DOHH2 (cell line): ENCODE results near the gene LGR6.

Source experiments
- H3F3A ChIP-seq: fragments of 200-600 bp; sonication (generic), shearing (Covaris generic); 2 replicates; pipeline ENCODE4 v1.6.0; 2016; ENCODE audit warnings: antibody characterized with exemption, mild to moderate bottlenecking; ENCODE audit not compliant: control insufficient read depth, insufficient read depth
- H3K27ac ChIP-seq: fragments of 200-600 bp; sonication (generic); 2 replicates; pipeline ENCODE4 v1.5.1; 2014; ENCODE audit warnings: low read depth, mild to moderate bottlenecking, low read length, moderate library complexity
- H3K27me3 ChIP-seq: fragments of 200-600 bp; sonication (generic); 2 replicates; pipeline ENCODE4 v1.6.1; 2014; ENCODE audit warnings: mild to moderate bottlenecking, low read length, mixed read lengths; ENCODE audit not compliant: control insufficient read depth
- H3K36me3 ChIP-seq: fragments of 200-600 bp; sonication (generic); 2 replicates; pipeline ENCODE4 v1.6.1; 2014; ENCODE audit warnings: mild to moderate bottlenecking, low read length, moderate library complexity, mixed read lengths; ENCODE audit not compliant: control insufficient read depth
- H3K4me1 ChIP-seq: fragments of 200-600 bp; sonication (generic); 2 replicates; pipeline ENCODE4 v1.6.1; 2014; ENCODE audit warnings: mild to moderate bottlenecking, low read length, mixed read lengths; ENCODE audit not compliant: control insufficient read depth
- H3K4me2 ChIP-seq: fragments of 200-600 bp; sonication (generic); 2 replicates; pipeline ENCODE4 v1.6.0; 2014; ENCODE audit warnings: mild to moderate bottlenecking, low read length, moderate library complexity
- H3K4me3 ChIP-seq: fragments of 200-600 bp; sonication (generic); 2 replicates; pipeline ENCODE4 v1.5.1; 2014; ENCODE audit warnings: mild to moderate bottlenecking, low read length, mixed read lengths
- H3K79me2 ChIP-seq: fragments of 200-600 bp; sonication (generic); 2 replicates; pipeline ENCODE4 v1.6.1; 2014; ENCODE audit warnings: mild to moderate bottlenecking, low read length, mixed read lengths; ENCODE audit not compliant: control insufficient read depth
- H3K9me2 ChIP-seq: fragments of 200-600 bp; sonication (generic); replicated peaks from 2 replicates; pipeline ENCODE4 v1.6.1; 2014; ENCODE audit warnings: mild to moderate bottlenecking, low read length, mixed read lengths; ENCODE audit not compliant: control insufficient read depth
- H3K9me3 ChIP-seq: fragments of 200-600 bp; sonication (generic); 2 replicates; pipeline ENCODE4 v1.6.1; 2014; ENCODE audit warnings: antibody characterized with exemption, low read length, mixed read lengths; ENCODE audit not compliant: control insufficient read depth, insufficient read depth
- H4K20me1 ChIP-seq: fragments of 200-600 bp; sonication (generic); 2 replicates; pipeline ENCODE4 v1.6.0; 2014; ENCODE audit warnings: low read depth, mild to moderate bottlenecking, antibody characterized with exemption, low read length, moderate library complexity; ENCODE audit not compliant: control insufficient read depth, insufficient read depth
- EZH2phosphoT487 ChIP-seq: fragments of 200-600 bp; sonication (generic); IDR thresholded peaks from 2 replicates; pipeline ENCODE4 v1.6.1; 2017; ENCODE audit warnings: borderline replicate concordance, mild to moderate bottlenecking, antibody characterized with exemption, low read length, moderate library complexity, mixed read lengths
- TF ChIP-seq, protein P1 (sequence below): fragments of 200-600 bp; sonication (generic); IDR thresholded peaks from one replicate; pipeline ENCODE4 v1.5.1; 2014; ENCODE audit warnings: antibody characterized with exemption, mild to moderate bottlenecking, low read depth, low read length; ENCODE audit not compliant: poor library complexity, severe bottlenecking

LGR6 gene

DNA sequence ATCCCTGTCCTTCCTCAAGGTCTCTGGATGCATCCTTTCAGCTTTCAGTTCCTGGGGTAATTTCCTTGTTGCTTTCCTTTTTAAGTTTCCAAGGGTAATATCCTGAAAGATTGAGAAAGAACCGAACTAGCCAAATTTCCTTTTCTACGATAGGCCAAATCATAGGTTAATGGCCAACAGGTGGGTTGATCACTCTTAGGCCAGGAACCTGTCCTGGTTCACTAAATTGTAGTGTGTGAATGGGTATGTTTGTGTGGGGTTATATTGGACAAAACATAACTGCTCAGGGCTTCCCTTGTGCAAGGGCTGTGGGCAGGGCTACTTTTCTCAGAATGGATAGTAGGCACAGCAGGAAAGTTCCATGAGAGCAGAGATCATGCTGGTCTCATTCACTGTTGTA lies 131.0 kb downstream of the LGR6 start:
- Histone ChIP-seq H3K9me3 (no peaks in the 10 kb centered on the region), H3K27ac (no peak overlapping the region), H3K4me2 (no peak overlapping the region), H3K4me3 (no peak overlapping the region), H3F3A (peaks cover 8% of the 10 kb centered on the region), H3K4me1 (no peaks in the 10 kb centered on the region), H3K9me2 (no peaks in the 10 kb centered on the region), H4K20me1 (0 out of 2 replicates have a peak, but pooled peaks cover 3% of the 10 kb centered on the region), H3K79me2 (no peaks in the 10 kb centered on the region), H3K36me3 (peaks cover 13% of the 10 kb centered on the region), H3K27me3 (peaks cover 4% of the 10 kb centered on the region)
- TF ChIP-seq EZH2phosphoT487: no peak
- TF ChIP-seq, protein P1, sequence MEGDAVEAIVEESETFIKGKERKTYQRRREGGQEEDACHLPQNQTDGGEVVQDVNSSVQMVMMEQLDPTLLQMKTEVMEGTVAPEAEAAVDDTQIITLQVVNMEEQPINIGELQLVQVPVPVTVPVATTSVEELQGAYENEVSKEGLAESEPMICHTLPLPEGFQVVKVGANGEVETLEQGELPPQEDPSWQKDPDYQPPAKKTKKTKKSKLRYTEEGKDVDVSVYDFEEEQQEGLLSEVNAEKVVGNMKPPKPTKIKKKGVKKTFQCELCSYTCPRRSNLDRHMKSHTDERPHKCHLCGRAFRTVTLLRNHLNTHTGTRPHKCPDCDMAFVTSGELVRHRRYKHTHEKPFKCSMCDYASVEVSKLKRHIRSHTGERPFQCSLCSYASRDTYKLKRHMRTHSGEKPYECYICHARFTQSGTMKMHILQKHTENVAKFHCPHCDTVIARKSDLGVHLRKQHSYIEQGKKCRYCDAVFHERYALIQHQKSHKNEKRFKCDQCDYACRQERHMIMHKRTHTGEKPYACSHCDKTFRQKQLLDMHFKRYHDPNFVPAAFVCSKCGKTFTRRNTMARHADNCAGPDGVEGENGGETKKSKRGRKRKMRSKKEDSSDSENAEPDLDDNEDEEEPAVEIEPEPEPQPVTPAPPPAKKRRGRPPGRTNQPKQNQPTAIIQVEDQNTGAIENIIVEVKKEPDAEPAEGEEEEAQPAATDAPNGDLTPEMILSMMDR: no peak

DNA sequence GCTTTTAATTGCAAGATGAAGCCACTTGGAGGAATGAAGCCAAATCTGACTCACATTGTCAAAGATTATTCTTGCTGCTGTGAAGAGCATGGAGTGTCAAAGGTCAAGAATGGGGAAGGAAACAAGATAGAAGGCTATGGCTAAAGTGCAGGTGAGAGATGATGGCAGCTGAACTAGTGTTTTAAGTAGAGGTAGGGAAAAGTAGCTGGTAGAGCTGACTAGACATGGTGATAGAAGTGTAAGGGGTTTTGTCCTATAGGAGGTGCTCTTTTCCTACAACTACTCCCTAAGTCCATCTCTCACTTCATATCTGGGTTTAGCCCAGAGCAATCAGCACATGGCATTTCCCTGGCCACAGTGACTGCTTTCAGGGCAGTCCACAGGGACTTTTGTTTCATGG lies 136.3 kb downstream of the LGR6 start:
- Histone ChIP-seq H3K4me2 (no peak overlapping the region), H3K79me2 (no peaks in the 10 kb centered on the region), H3K9me3 (no peaks in the 10 kb centered on the region), H3K27me3 (no peaks in the 10 kb centered on the region), H3K4me3 (no peak overlapping the region), H3K36me3 (peaks cover 63% of the 10 kb centered on the region), H3K9me2 (no peaks in the 10 kb centered on the region), H3F3A (peaks cover 43% of the 10 kb centered on the region), H3K4me1 (no peaks in the 10 kb centered on the region), H4K20me1 (0 out of 2 replicates have a peak, but pooled peaks cover 4% of the 10 kb centered on the region), H3K27ac (no peak overlapping the region)
- TF ChIP-seq, protein P1: peak; percentile 31
- TF ChIP-seq EZH2phosphoT487: no peak

DNA sequence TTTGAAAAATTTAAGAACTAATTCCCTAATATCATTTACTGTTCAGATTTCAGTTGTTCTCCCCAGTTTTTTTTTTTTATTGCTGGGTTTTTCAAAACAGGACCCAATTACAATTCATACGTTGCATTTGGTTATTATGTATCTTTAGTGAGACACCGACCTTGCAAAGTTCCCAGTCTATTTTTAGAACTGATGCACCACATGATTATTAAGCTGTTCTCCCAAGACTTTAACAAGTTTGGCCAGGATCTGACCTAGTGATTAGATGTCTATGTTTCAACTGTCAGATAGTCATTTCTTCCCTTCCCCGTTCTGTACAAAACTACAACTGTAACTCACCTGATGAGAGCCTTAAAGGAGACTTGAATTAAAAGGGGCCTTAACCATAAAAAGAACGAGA lies 140.3 kb downstream of the LGR6 start:
- peaks cover 55% of the 10 kb centered on the region for H3F3A ChIP-seq
- no peak overlapping the region for H3K27ac ChIP-seq
- peaks cover 94% of the 10 kb centered on the region for H3K36me3 ChIP-seq
- no peaks in the 10 kb centered on the region for H3K27me3 ChIP-seq
- H3K4me2 ChIP-seq: no peak overlapping the region
- H3K9me2 ChIP-seq: no peaks in the 10 kb centered on the region
- H3K9me3 ChIP-seq: no peaks in the 10 kb centered on the region
- 0 out of 2 replicates have a peak, but pooled peaks cover 4% of the 10 kb centered on the region for H4K20me1 ChIP-seq
- no peak overlapping the region for H3K4me3 ChIP-seq
- H3K4me1 ChIP-seq: no peaks in the 10 kb centered on the region
- TF ChIP-seq EZH2phosphoT487: no peak
- TF ChIP-seq, protein P1: no peak
- H3K79me2 ChIP-seq: peaks cover 31% of the 10 kb centered on the region
